A549 (cell line): ENCODE measurements around the gene B3GAT3.

ENCODE experiments used
- EP300 ChIP-seq, 2 experiments: fragments of >200 bp; sonication (Bioruptor Twin); formaldehyde crosslinking; IDR thresholded peaks; 2 replicates in 1 of 2; 3 replicates in 1 of 2; pipeline ENCODE4 v1.6.1; 2016 to 2017
- ESRRA ChIP-seq: fragments of 150-350 bp; IDR thresholded peaks from 2 replicates; pipeline ENCODE4 v1.6.1; 2014; ENCODE audit warnings: mild to moderate bottlenecking, low read length, borderline replicate concordance
- FOSL2 ChIP-seq, 2 experiments: fragments of 450-650 bp in 1 of 2; fragments of >200 bp in 1 of 2; sonication (Bioruptor Twin) in 1 of 2; formaldehyde crosslinking; IDR thresholded peaks; 2 replicates each; pipeline versions ENCODE4 v1.5.0 to v1.6.1; 2016 to 2020; ENCODE audit warnings: mild to moderate bottlenecking in 1 of 2, moderate library complexity in 1 of 2
- JUNB ChIP-seq: fragments of >200 bp; sonication (Bioruptor Twin); formaldehyde crosslinking; IDR thresholded peaks from 2 replicates; pipeline ENCODE4 v1.6.1; 2016
- KDM1A ChIP-seq: fragments of 200-600 bp; sonication (generic); IDR thresholded peaks from 2 replicates; pipeline ENCODE4 v1.6.1; 2016; ENCODE audit warnings: low read depth, mild to moderate bottlenecking
- POLR2A ChIP-seq: IDR thresholded peaks from 2 replicates; pipeline ENCODE4 v1.6.1; 2012; ENCODE audit warnings: mild to moderate bottlenecking, low read length
- TF ChIP-seq, protein P1 (sequence below): fragments of >200 bp; sonication (Bioruptor Twin); formaldehyde crosslinking; IDR thresholded peaks from 3 replicates; pipeline ENCODE4 v1.5.1; 2016
- TF ChIP-seq, protein P2 (sequence below): IDR thresholded peaks from 2 replicates; pipeline ENCODE4 v1.6.1; 2012
- TF ChIP-seq, protein P3 (sequence below): IDR thresholded peaks from 2 replicates; pipeline ENCODE4 v1.6.1; 2012

DNA sequence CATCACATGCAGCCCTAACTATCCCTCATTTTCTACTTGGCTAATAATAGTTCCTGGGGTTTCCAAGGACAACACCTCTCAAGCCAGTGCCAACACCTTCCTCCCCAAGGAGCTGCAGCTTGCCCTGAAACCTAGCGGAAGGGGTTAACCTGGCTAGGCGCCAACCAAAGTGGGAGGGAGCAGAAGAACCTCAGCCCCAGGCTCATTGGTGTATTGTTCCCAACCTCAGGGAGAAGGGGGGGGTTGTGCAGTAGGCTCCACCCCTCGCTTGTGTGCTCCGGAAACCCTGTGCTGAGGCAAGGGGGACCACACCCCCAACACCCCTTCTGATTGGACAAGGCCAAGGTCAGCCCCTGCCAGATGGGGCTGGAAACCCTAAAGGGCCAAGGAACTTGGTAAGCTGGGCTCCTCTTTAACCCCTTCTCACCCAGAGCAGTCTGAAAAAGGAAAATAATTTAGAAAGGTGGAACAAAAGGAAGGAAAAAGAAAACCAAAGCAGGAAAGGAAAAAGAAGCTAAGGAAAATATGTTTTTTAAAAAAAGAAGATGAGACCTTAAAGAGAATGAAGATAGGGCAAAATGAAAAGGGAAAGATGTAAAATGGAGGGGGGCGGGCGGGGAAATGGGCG is 22.6 kb downstream of the B3GAT3 start:
- TF ChIP-seq, protein P1, sequence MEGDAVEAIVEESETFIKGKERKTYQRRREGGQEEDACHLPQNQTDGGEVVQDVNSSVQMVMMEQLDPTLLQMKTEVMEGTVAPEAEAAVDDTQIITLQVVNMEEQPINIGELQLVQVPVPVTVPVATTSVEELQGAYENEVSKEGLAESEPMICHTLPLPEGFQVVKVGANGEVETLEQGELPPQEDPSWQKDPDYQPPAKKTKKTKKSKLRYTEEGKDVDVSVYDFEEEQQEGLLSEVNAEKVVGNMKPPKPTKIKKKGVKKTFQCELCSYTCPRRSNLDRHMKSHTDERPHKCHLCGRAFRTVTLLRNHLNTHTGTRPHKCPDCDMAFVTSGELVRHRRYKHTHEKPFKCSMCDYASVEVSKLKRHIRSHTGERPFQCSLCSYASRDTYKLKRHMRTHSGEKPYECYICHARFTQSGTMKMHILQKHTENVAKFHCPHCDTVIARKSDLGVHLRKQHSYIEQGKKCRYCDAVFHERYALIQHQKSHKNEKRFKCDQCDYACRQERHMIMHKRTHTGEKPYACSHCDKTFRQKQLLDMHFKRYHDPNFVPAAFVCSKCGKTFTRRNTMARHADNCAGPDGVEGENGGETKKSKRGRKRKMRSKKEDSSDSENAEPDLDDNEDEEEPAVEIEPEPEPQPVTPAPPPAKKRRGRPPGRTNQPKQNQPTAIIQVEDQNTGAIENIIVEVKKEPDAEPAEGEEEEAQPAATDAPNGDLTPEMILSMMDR: no peak
- TF ChIP-seq EP300 (IDR thresholded peaks at IDR 0.05): no peak
- TF ChIP-seq POLR2A: no peak
- TF ChIP-seq, protein P2, sequence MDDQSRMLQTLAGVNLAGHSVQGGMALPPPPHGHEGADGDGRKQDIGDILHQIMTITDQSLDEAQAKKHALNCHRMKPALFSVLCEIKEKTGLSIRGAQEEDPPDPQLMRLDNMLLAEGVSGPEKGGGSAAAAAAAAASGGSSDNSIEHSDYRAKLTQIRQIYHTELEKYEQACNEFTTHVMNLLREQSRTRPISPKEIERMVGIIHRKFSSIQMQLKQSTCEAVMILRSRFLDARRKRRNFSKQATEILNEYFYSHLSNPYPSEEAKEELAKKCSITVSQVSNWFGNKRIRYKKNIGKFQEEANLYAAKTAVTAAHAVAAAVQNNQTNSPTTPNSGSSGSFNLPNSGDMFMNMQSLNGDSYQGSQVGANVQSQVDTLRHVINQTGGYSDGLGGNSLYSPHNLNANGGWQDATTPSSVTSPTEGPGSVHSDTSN: no peak
- TF ChIP-seq JUNB: no peak
- TF ChIP-seq, protein P3, sequence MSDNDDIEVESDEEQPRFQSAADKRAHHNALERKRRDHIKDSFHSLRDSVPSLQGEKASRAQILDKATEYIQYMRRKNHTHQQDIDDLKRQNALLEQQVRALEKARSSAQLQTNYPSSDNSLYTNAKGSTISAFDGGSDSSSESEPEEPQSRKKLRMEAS: peak; percentile 62
- TF ChIP-seq ESRRA: no peak
- no peak for TF ChIP-seq KDM1A
- TF ChIP-seq FOSL2 (IDR thresholded peaks at IDR 0.05): no peak
- TF ChIP-seq FOSL2 (CRISPR knock-in tag; IDR thresholded peaks at IDR 0.05): no peak
